Ishikawa (cell line): ENCODE data around the gene ADAM17.

Source experiments
- CEBPB ChIP-seq: IDR thresholded peaks from 2 replicates; pipeline ENCODE4 v1.6.1; 2012
- CREB1 ChIP-seq: IDR thresholded peaks from 2 replicates; pipeline ENCODE4 v1.6.1; 2012; ENCODE audit warnings: low read depth
- EGR1 ChIP-seq: IDR thresholded peaks from 2 replicates; pipeline ENCODE4 v1.6.1; 2012
- EP300 ChIP-seq: IDR thresholded peaks from 2 replicates; pipeline ENCODE4 v1.6.1; 2012; ENCODE audit warnings: borderline replicate concordance
- FOXM1 ChIP-seq: IDR thresholded peaks from 2 replicates; pipeline ENCODE4 v1.6.1; 2012; ENCODE audit warnings: low read depth, borderline replicate concordance
- NFIC ChIP-seq: IDR thresholded peaks from 2 replicates; pipeline ENCODE4 v1.6.1; 2012
- RAD21 ChIP-seq: IDR thresholded peaks from 2 replicates; pipeline ENCODE4 v1.6.1; 2012; ENCODE audit warnings: low read depth
- TAF1 ChIP-seq: IDR thresholded peaks from 2 replicates; pipeline ENCODE4 v1.6.1; 2012; ENCODE audit warnings: low read depth, mild to moderate bottlenecking
- TCF12 ChIP-seq: IDR thresholded peaks from 2 replicates; pipeline ENCODE4 v1.6.1; 2012; ENCODE audit warnings: low read depth
- TEAD4 ChIP-seq: IDR thresholded peaks from 2 replicates; pipeline ENCODE4 v1.6.1; 2012
- YY1 ChIP-seq: IDR thresholded peaks from 2 replicates; pipeline ENCODE4 v1.6.1; 2012; ENCODE audit warnings: low read depth
- ZBTB7A ChIP-seq: IDR thresholded peaks from 2 replicates; pipeline ENCODE4 v1.6.1; 2012; ENCODE audit warnings: low read depth
- TF ChIP-seq, protein P1 (sequence below): IDR thresholded peaks from 2 replicates; pipeline ENCODE4 v1.6.1; 2012
- TF ChIP-seq, protein P2 (sequence below): IDR thresholded peaks from 2 replicates; pipeline ENCODE4 v1.6.1; 2012; ENCODE audit warnings: low read depth, mild to moderate bottlenecking
- TF ChIP-seq, protein P3 (sequence below): IDR thresholded peaks from 2 replicates; pipeline ENCODE4 v1.6.1; 2012

The ADAM17 gene

DNA sequence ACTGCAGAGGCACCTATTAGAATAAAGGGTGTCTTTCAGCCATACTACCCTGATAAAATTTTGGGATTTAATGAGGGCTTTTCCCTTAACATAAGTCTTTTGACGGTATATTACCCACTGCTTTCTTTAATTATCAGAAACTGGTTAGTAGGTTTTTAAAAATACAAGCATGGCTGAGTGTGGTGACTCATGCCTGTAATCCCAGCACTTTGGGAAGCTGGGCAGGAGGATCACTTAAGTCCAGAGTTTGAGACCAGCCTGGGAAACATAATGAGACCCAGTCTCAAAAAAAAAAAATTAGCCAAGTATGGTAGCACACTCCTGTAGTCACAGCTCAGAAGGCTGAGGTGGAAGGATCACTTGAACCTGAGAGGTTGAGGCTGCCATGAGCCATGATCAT is 116.1 kb downstream of the ADAM17 start:
- no peak for TF ChIP-seq YY1
- no peak for TF ChIP-seq FOXM1
- TF ChIP-seq TEAD4, result no peak
- TF ChIP-seq TCF12, result no peak
- TF ChIP-seq CEBPB, result no peak
- TF ChIP-seq, protein P1, sequence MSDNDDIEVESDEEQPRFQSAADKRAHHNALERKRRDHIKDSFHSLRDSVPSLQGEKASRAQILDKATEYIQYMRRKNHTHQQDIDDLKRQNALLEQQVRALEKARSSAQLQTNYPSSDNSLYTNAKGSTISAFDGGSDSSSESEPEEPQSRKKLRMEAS, result no peak
- TF ChIP-seq EGR1, result no peak
- TF ChIP-seq, protein P2, sequence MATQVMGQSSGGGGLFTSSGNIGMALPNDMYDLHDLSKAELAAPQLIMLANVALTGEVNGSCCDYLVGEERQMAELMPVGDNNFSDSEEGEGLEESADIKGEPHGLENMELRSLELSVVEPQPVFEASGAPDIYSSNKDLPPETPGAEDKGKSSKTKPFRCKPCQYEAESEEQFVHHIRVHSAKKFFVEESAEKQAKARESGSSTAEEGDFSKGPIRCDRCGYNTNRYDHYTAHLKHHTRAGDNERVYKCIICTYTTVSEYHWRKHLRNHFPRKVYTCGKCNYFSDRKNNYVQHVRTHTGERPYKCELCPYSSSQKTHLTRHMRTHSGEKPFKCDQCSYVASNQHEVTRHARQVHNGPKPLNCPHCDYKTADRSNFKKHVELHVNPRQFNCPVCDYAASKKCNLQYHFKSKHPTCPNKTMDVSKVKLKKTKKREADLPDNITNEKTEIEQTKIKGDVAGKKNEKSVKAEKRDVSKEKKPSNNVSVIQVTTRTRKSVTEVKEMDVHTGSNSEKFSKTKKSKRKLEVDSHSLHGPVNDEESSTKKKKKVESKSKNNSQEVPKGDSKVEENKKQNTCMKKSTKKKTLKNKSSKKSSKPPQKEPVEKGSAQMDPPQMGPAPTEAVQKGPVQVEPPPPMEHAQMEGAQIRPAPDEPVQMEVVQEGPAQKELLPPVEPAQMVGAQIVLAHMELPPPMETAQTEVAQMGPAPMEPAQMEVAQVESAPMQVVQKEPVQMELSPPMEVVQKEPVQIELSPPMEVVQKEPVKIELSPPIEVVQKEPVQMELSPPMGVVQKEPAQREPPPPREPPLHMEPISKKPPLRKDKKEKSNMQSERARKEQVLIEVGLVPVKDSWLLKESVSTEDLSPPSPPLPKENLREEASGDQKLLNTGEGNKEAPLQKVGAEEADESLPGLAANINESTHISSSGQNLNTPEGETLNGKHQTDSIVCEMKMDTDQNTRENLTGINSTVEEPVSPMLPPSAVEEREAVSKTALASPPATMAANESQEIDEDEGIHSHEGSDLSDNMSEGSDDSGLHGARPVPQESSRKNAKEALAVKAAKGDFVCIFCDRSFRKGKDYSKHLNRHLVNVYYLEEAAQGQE, result no peak
- TF ChIP-seq, protein P3, sequence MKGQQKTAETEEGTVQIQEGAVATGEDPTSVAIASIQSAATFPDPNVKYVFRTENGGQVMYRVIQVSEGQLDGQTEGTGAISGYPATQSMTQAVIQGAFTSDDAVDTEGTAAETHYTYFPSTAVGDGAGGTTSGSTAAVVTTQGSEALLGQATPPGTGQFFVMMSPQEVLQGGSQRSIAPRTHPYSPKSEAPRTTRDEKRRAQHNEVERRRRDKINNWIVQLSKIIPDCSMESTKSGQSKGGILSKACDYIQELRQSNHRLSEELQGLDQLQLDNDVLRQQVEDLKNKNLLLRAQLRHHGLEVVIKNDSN, result no peak
- TF ChIP-seq ZBTB7A, result no peak
- TF ChIP-seq EP300, result no peak
- no peak for TF ChIP-seq CREB1
- TF ChIP-seq RAD21, result no peak
- TF ChIP-seq TAF1, result no peak
- no peak for TF ChIP-seq NFIC
